Motor neuron (in vitro differentiated cells): ENCODE data around the gene IMMP2L. TPM values are rescaled to one million over a fixed set of nuclear protein-coding genes. Genes with fewer than 3 reads are reported as not detected.

Experiments
- ATAC-seq, 8 experiments: fragments of 200-7000 bp; cut with Tn5 transposase; replicated peaks in 6 of 8; 2 replicates each; pipeline ENCODE4 v1.8.0; 2021; ENCODE audit warnings: mild to moderate bottlenecking in 8 of 8, moderate library complexity in 8 of 8
- H3K27ac ChIP-seq, 2 donors: fragments of 250-450 bp; sonication (Bioruptor Pico); 2 replicates each; pipeline ENCODE4 v1.9.0; 2021; ENCODE audit warnings: antibody characterized with exemption in 2 of 2, mild to moderate bottlenecking in 2 of 2, moderate library complexity in 1 of 2
- H3K4me1 ChIP-seq, 2 donors: fragments of 250-450 bp; sonication (Bioruptor Pico); replicated peaks in 1 of 2; 2 replicates each; pipeline ENCODE4 v1.6.1; 2021; ENCODE audit warnings: antibody characterized with exemption in 2 of 2, mild to moderate bottlenecking in 2 of 2, moderate library complexity in 1 of 2
- H3K4me3 ChIP-seq, 5 donors: fragments of 250-450 bp; sonication (Bioruptor Pico); 2 replicates each; pipeline ENCODE4 v1.9.0; 2021; ENCODE audit warnings: antibody characterized with exemption in 5 of 5, mild to moderate bottlenecking in 5 of 5, moderate library complexity in 4 of 5
- WGBS, 10 experiments: fragments of 450-650 bp; shearing (Covaris generic); methylation state at CpG; one replicate each; pipeline ENCODE4 v1.0.0; 2022; 5-methylcytosine and 5-hydroxymethylcytosine counted together
- in situ Hi-C, 9 experiments: fragments of 400-800 bp; cut with MboI; loops; one replicate each; pipeline ENCODE4 v1.15.0; 2021; ENCODE audit warnings: low sequenced_read_pairs in 9 of 9, low pct_unique_long_range_greater_than_20kb in 2 of 9; ENCODE audit not compliant: unreplicated experiment in 9 of 9
- total RNA-seq, 8 experiments: library from RNA; unstranded; fragments of 300-600 nt; gene quantifications; 2 replicates each; pipeline versions ENCODE4 v1.2.3 to v1.2.4, GENCODE V29; 2022

IMMP2L gene
- total RNA-seq, 8 experiments from 2014 or later: 9.9 to 78.5 (median 19.3) TPM

DNA sequence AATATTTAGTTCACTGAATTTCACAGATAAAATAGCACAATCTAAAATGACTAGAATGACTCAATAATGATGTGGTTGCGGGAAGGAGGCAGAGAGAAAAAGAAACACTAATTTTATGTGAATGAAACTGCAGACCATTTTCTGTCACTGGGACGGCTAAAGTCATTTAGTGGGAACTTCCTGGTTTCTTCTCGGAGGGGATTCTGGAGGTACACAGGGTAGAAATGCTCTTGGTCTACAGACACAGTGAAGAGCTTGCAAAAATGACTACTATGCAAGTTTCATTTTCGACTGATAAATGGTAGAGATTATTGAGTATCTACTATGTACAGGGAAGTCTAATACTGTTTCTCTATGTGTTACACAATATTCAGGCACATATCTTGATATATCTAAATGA lies 534.9 kb downstream of the IMMP2L start:
- H3K4me1 ChIP-seq: peaks cover 4 to 13% of the 10 kb centered on the region in 2 donors
- in situ Hi-C loops: no loop called here
- H3K27ac ChIP-seq: no peak overlapping the region
- ATAC-seq: no peak
- 86 to 100% (median 91%) methylated on average over 1 to 4 of the region's 4 CpGs for WGBS, 10 experiments
- no peak overlapping the region for H3K4me3 ChIP-seq

DNA sequence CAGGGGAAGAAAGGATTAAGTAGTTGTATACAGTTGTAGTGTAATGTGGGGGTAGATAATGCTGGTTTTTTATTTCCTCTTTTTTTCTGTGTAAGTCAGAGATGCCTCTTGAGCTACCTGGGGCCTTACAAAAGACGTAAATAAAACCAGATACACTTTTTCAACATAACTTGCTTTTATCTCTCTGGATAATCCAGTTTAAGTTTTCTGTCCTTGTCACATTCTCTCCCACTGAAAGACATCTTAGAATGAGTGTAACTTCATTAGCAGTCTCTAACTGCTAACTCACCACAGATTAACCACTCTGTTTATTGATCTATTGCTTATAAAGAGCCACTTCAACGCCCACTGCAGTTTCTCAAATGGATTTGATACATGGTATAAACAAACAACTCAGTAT lies 535.5 kb downstream of the IMMP2L start:
- WGBS, 10 experiments: 70 to 100% (median 97%) methylated on average over 1 to 2 of the region's 2 CpGs
- H3K27ac ChIP-seq: no peak overlapping the region
- no peak for ATAC-seq
- H3K4me1 ChIP-seq: peaks cover 4 to 13% of the 10 kb centered on the region in 2 donors
- no peak overlapping the region for H3K4me3 ChIP-seq
- in situ Hi-C loops: no loop called here

DNA sequence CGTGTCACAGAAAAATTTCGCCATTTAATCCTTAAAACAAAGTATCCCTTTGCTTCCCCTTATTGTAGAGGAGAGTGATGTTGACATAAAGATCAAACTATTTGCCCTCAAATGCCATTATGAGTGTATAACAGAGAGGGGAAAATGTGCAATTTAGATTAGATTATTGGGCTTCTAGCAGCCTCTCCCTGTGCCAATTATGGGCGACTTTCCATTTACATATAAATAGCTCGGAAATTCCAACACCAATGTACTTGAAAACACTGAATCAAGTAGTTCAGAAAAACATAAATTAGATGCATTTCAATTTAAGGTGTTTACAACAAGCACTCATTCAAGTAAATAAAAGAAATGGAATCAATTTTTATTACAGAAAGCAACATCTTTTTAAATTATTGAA lies 535.9 kb downstream of the IMMP2L start:
- Histone ChIP-seq H3K27ac (no peak overlapping the region), H3K4me1 (peaks cover 4 to 13% of the 10 kb centered on the region in 2 donors), H3K4me3 (no peak overlapping the region)
- 0 to 100% (median 73%) methylated on average over 1 to 4 of the region's 4 CpGs for WGBS, 10 experiments
- ATAC-seq: peak in 3 of 8 experiments; percentile 41 to 89 (median 46)
- in situ Hi-C loops: no loop called here

DNA sequence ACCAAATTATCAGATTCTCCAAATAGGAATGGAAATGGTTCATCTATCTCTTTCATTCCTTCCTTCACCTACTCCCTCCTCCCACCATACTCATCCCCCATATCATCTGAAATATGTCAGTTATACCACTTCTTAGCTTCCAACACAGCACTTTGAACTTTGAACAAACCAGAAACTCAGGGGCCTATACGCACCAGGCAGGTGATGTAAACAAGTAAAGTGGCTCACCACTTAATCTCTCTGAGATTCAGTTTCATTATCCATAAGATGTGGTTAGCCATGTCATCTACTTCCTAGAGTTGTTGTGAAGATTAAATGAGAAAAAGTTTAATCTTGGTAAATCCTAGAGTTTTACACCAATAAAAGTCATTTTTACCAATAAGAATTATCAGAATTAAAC lies 537.3 kb downstream of the IMMP2L start:
- Histone ChIP-seq H3K4me1 (peaks cover 4 to 13% of the 10 kb centered on the region in 2 donors), H3K4me3 (no peak overlapping the region), H3K27ac (no peak overlapping the region)
- in situ Hi-C loops: no loop called here
- WGBS, 10 experiments: 100% methylated on average over 1 of the region's 1 CpG; no CpG with 5 or more reads in 4 of the 10 experiments
- no peak for ATAC-seq

DNA sequence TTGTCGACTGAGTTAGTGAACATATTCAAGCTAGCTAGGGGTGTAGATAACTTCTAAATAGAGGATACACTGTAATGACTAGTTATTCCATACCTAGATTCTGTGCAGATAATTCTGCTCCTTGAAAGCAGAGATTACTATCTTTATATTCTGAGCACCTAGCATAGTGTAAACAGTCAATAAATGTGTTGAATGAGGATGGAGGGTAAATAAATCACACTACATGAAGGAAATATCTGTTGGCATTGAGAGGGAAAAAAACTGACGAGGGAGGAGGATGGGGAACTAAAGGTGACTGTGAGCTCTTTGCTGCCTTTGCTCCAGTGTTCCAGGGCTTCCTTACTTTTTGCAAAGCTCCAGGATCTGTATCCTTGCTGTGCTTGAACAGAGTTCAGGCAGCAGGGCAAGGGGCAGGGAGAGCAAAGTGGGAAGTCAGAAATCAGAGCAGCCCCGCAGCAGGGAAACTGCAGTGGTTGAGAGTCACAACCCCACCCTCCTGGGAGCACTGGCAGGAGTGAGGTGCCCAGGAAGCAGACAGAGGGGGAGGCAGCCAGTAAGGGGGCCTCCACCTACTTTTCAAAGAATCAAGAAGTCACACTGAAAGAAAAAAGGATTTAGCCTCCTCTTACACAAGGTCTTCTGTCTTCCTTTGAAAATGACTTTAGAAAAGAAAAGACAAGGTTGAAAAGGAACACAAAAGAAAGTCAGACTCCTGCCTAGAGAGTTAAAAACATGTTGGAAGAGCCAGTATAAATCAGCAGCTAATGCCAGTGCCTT lies 543.1 kb downstream of the IMMP2L start:
- 20 to 100% (median 67%) methylated on average over 1 to 3 of the region's 3 CpGs; no CpG with 5 or more reads in 1 of the 10 experiments for WGBS, 10 experiments
- in situ Hi-C loops: no loop called here
- ATAC-seq: peak in 5 of 8 experiments; percentile 31 to 88 (median 59)
- peaks cover 6 to 8% of the 10 kb centered on the region in 2 donors for H3K4me1 ChIP-seq
- no peak overlapping the region for H3K4me3 ChIP-seq
- H3K27ac ChIP-seq: peak overlapping the region in 1 of 2 donors; percentile 53

DNA sequence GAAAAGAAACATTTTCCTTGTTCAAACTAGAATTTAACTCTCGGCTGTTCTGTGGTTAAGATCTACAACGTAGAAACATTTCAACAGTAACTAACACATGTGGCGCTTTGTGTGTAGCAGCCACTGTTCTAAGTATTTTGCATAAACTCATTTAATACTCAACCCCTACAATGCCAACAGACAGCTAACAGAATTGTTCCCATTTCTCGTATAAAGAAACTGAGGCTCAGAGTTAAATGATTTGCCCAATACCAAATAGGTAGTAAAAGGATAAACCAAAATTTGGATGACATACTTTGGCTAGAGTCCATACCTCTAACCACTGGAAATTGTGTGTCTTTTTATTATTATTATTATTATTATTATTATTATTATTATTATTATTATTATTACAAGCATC lies 543.8 kb downstream of the IMMP2L start:
- in situ Hi-C loops: no loop called here
- peaks cover 6 to 8% of the 10 kb centered on the region in 2 donors for H3K4me1 ChIP-seq
- ATAC-seq: no peak
- no peak overlapping the region for H3K4me3 ChIP-seq
- no peak overlapping the region for H3K27ac ChIP-seq
- WGBS, 10 experiments: 75 to 100% (median 93%) methylated on average over 1 to 4 of the region's 4 CpGs

DNA sequence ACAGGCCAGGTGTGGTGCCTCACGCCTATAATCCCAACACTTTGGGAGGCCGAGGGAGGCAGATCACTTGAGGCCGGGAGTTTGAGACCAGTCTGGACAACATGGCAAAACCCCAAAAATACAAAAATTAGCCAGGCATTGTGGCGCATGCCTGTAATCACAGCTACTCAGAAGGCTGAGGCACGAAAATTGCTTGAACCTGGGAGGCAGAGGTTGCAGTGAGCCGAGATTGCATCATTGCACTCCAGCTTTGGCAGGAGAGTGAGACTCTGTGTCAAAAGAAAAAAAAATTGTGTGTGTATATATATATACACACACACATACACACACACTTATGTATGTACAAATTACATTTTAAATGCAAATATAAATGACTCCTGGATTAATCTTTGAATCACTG lies 548.2 kb downstream of the IMMP2L start:
- peak in 2 of 8 experiments; percentile 33 to 47 for ATAC-seq
- in situ Hi-C loops: no loop called here

DNA sequence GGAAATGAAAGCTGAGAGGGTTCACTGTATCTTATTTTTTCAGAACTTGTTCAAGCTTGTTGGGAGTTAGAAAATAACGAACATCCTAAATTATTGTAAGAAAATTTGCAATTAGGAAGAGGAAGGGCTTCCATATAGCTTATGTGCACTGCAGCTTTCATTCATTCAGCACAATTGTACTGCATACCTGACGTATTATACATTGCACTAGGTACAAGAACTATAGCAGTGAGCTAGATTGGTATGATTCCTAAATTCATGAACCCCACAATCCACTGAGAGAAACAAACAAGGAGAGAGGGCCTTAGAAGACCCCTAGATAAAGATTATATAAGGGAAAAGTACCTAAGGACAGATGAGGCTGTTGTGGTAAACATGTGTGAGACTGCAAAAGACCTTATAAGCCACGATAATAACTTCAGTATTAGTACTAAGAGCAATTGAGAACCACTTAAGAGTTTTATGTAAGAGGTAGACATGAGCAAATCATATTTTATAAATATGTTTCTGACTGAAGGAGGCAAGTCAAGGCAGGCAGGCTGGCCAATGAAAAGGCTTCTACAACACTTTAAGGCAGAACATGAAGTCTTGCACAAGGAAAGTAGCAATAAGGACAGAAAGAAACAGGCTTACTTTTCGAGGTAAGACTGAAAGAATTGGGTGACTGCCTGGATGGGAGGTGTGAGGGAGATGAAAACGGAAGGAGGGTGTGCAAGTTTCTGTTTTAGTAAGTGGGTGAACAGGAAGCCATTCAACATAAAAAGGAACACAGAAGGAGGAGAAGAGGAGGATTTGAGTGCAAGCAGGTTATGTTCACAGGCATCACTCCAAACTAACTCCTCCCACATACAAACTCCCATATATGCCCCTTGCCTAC lies 549.3 kb downstream of the IMMP2L start:
- in situ Hi-C loops: no loop called here
- H3K27ac ChIP-seq: no peak overlapping the region
- no peak overlapping the region for H3K4me3 ChIP-seq
- 47 to 100% (median 80%) methylated on average over 1 to 5 of the region's 5 CpGs for WGBS, 10 experiments
- no peak for ATAC-seq
- peaks cover 4 to 10% of the 10 kb centered on the region in 2 donors for H3K4me1 ChIP-seq

More for the DNA sequence above, 548.2 kb downstream of the IMMP2L start:
- H3K4me1 ChIP-seq: peaks cover 3 to 5% of the 10 kb centered on the region in 2 donors
- 86 to 100% (median 95%) methylated on average over 1 to 5 of the region's 6 CpGs; no CpG with 5 or more reads in 2 of the 10 experiments for WGBS, 10 experiments
- H3K4me3 ChIP-seq: no peak overlapping the region
- H3K27ac ChIP-seq: no peak overlapping the region

DNA sequence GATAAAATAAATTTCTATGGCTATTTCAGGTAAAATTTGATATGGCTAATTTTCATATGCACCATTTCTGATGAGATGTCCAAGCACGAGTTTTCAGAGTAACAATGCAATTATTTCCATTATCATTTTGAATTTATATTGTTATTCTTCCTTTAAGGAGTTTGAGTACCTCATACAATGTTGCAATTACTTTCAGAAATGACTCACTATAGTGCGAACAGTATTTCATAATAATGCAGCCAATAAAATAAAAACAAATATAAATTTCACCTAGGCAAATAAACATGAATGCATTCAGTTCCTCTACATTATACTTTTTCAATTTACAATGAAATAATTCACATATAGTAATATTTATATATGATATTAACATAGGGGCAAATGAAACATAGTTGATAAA lies 550.1 kb downstream of the IMMP2L start:
- in situ Hi-C loops: no loop called here
- Histone ChIP-seq H3K4me3 (no peak overlapping the region), H3K27ac (no peak overlapping the region), H3K4me1 (peaks cover 4 to 10% of the 10 kb centered on the region in 2 donors)
- no peak for ATAC-seq
- WGBS, 10 experiments: 13 to 100% (median 78%) methylated on average over 1 to 2 of the region's 2 CpGs

DNA sequence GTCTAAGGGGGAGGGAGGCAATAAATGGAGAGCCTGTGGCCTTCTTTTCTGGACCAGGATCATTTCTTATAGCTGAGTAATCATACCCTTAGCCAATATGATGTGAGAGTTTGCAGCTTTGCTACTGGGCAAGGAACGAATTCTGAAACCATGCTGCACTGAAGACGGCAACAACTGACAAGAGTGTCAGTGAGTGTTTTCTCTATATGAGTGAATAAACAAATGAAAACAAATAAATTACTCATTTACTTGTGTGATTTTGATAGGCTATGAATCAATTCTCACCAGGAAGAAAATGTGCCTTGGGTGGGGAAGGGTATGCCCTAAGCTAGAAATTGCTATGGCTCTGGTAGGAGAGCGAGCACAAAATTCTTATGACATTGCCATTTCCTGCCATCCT lies 550.8 kb downstream of the IMMP2L start:
- no peak for ATAC-seq
- H3K4me3 ChIP-seq: no peak overlapping the region
- peaks cover 4 to 10% of the 10 kb centered on the region in 2 donors for H3K4me1 ChIP-seq
- in situ Hi-C loops: no loop called here
- 80 to 100% (median 96%) methylated on average over 1 to 3 of the region's 3 CpGs; no CpG with 5 or more reads in 2 of the 10 experiments for WGBS, 10 experiments
- H3K27ac ChIP-seq: no peak overlapping the region

DNA sequence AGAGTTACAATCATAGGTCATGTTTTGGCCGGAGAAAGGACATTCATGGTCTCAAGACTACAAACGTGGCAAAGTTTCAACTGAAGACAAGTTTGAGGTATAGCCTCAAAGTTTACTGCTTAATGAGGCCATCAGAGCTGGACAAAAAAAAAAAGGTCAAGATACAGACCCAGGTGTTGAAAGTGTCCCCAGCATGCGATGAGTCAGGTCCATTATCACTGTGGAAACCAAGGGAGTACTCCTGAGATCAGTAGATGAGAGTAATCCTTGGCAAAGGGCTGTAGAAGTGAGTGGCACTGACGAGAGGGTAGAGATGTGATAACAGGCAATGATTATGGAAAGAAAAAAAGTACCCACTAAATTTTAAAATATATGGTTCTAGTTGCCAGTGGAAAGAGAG lies 551.5 kb downstream of the IMMP2L start:
- WGBS, 10 experiments: 58 to 100% (median 79%) methylated on average over 1 to 4 of the region's 4 CpGs; no CpG with 5 or more reads in 1 of the 10 experiments
- in situ Hi-C loops: no loop called here
- Histone ChIP-seq H3K27ac (no peak overlapping the region), H3K4me1 (peaks cover 5 to 14% of the 10 kb centered on the region in 2 donors), H3K4me3 (no peak overlapping the region)
- no peak for ATAC-seq

DNA sequence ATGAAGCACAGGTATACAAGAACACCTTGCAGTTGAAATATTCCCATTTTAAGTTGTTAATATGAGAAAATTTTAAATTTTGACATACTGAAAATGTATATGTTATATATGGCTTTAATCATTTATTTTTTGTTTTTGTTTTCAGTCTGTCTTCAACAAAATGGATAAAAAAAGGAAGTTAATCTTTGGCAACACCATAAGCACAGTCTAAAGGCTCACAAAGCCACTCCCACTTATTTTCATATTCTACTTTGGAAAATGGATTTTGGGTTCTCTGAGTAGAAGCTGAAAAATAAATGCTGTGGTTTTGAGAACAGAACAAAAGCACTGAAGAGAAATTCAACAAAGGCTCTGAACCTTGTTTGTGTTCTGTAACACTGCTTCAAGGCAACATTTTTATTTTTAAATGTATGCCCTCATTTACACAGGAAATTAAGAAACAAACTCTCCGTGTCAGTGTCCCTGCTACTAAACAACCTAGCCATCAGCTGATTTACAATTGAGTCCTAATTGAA lies 552.7 kb downstream of the IMMP2L start:
- in situ Hi-C loops: no loop called here
- Histone ChIP-seq H3K27ac (no peak overlapping the region), H3K4me1 (peaks cover 7 to 16% of the 10 kb centered on the region in 2 donors), H3K4me3 (no peak overlapping the region)
- no peak for ATAC-seq
- WGBS, 10 experiments: 40 to 100% (median 83%) methylated on average over 1 of the region's 1 CpG; no CpG with 5 or more reads in 1 of the 10 experiments

DNA sequence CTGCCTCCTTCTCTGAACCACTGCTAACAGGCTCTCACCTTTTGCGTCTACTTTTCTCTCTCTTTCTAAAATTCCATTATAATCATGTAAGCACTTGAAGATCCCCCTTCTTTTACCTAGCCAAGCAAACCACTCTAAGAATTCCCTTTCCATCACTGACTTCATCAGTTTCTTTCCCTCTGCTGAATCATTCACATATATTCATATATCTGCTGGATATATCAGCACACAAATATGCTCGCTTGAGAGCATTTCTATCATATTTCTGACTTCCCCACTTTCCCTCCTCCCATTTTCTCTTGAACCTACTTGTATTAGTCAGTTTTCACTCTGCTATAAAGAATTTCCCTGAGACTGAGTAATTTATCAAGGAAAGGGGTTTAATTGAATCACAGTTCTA lies 555.6 kb downstream of the IMMP2L start:
- in situ Hi-C loops: no loop called here
- 77 to 100% (median 94%) methylated on average over 1 to 2 of the region's 2 CpGs for WGBS, 10 experiments
- H3K4me1 ChIP-seq: peaks cover 7 to 16% of the 10 kb centered on the region in 2 donors
- no peak overlapping the region for H3K27ac ChIP-seq
- no peak for ATAC-seq
- no peak overlapping the region for H3K4me3 ChIP-seq
